Measurements from ENCODE around the gene ACAD8. TPM values are rescaled to one million over a fixed set of nuclear protein-coding genes. Genes with fewer than 3 reads are reported as not detected.
"Not testable (repeated sequence)": the region's sequence is repeated elsewhere in the genome, so short reads cannot be mapped to it uniquely, and the experiment has no call there.

The ACAD8 gene
- total RNA-seq, 1 experiment from 2014 or later, result 54.8 TPM

DNA sequence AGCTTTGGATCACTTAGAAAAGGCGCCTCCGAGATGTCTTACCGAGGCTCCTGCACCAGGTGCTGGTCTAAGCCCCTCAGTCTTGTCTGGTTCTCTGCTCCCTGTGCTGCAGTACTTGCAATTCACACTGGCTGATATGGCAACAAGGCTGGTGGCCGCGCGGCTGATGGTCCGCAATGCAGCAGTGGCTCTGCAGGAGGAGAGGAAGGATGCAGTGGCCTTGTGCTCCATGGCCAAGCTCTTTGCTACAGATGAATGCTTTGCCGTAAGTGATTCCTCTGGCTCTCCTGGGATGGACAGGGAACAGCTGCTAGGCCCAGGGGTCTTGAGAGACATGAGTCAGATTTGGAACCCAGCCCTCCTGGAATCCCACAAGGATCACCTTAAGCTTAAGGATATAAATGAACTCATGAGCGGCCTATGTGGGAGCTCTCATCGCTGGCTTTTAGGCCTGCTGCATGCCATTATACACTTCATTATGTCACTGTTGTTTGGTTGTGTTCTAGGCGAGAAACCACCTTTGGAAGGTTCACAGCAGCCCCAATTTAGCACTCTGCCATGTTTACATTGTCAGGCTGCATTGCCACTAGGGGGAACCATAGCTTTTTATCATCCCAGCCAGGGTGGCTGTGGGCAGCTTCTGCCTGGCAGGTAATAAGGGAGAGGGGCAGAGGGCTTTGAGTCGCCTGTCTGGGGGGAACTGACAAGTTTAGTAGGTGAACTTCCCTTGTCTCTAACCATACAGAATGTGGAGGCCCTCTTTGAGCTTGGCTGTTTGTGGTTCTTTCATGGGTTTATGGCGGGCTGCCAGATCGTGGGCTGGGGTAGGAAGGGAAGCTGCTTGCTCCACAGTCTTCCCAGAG lies 8.5 kb downstream of the ACAD8 start:
- in situ Hi-C loops (cut with HindIII; ENCODE audit: low sequenced_read_pairs), result no loop called here
- DNase-seq (ENCODE audit: low spot score), result peak; percentile 11

DNA sequence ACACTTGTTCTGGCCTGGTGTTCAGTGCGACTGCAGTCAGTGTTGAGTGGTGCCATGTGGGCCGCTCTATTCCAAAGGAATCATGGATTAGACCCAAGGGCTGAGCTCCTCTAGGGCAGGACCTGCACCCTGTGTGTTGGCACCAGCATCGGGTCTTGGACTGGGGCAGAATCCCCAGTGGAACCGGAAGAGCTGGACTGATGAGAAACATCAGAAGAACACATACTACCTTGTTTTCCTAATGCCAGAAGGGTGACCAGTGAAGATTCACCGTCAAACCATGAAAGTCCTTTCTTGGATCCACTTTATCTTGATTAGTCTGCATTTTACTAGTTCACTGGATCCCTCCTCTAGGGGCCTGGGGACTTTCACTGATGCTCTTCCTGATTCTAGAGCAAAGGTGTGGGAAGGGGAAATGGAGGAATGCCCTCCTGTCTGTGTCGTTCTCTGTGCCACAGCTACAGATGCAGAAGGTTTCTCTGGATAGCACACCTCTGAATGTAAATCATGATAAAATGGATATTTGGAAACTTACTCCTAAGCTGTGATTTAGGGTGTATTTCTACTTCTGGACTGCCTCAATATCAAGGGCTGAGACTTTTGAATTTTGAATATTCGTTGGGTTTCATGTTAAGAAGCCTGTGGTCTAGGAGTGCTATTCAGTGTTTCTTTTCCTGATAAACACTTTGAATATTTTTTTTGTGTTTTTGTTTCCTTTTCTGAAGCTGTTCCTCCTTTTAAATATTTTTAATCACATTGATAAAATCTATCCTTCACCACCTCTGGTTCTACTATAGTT lies 11.8 kb downstream of the ACAD8 start:
- in situ Hi-C loops (cut with HindIII; ENCODE audit: low sequenced_read_pairs), result no loop called here
- DNase-seq (ENCODE audit: low spot score), result no peak

DNA sequence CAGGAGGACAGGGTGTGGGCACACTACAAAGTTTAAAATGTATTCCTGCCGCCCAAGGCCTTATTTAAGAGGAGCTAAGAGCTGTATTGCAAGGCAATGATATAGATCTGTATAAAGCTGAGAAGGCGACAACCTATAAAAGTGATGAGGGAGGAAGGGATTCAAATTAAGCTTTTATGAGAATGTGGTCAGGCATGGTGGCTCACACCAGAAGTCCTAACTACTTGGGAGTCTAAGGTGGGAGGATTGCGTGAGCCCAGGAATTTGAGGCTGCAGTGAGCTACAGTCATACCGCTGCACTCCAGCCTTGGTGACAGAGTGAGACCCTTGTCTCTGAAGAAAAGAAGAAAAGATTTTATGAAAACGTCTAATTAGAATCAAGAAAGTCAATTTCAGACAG lies 13.1 kb downstream of the ACAD8 start:
- DNase-seq (ENCODE audit: low spot score), result no peak
- in situ Hi-C loops (cut with HindIII; ENCODE audit: low sequenced_read_pairs), result no loop called here

DNA sequence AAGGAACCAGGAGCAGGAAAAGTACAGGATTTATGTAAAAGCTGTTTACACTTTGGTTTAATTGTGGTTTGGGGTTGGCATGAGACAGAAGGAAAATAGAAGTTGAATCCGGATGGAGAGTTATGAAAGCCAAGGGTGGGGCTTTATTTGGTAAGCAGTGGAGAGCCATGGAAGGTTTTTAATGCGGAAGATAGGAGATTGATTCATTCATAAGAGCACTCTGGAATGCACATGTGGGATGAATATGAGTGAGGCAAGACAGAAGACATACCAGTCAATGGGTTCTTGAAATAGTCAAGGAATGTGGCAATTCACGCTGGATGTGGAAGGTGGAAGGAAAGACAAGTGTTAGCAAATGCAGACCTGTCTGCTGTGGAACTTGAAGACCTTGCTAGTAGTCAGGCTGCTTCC lies 13.5 kb downstream of the ACAD8 start:
- no peak for DNase-seq (ENCODE audit: low spot score)
- in situ Hi-C loops (cut with HindIII; ENCODE audit: low sequenced_read_pairs), result no loop called here

DNA sequence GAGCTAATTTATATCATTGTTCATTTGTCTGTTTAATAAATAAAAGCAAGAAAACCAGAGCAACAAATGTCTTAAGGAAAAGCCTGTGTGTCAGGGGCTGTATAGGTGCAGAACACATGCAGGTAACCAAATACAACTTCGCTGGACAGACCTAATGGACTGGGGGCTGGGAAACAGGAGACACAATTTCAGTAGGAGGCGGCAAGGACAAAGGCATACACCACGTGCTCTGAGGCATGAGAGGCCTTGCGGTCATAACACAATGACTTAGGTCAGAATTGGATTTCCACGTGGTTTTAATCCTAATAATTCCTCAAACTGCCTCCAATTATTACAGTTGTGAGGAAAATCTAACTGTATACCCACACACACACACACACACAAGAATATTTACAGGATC lies 14.1 kb downstream of the ACAD8 start:
- DNase-seq (ENCODE audit: low spot score), result no peak
- in situ Hi-C loops (cut with HindIII; ENCODE audit: low sequenced_read_pairs), result no loop called here

DNA sequence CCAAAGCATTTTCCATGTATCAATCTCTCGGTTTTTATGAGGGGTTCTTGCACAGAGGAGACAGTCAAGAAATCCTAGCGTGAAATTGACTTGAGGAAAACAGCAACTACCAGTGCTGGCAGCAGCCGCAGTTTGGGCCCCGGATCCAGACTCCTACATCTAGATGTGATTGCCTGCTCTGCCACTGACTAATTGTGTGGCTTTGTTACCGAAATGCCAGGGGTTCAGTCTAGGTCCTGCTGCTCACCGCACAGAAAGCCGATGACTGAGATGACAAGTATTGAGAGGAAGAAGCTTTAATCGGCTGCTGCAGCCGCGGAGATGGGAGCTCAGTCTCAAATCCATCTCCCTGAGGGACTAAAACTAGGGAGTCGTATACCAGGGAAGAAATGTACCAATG lies 14.6 kb downstream of the ACAD8 start:
- in situ Hi-C loops (cut with HindIII; ENCODE audit: low sequenced_read_pairs), result no loop called here
- DNase-seq (ENCODE audit: low spot score), result no peak

DNA sequence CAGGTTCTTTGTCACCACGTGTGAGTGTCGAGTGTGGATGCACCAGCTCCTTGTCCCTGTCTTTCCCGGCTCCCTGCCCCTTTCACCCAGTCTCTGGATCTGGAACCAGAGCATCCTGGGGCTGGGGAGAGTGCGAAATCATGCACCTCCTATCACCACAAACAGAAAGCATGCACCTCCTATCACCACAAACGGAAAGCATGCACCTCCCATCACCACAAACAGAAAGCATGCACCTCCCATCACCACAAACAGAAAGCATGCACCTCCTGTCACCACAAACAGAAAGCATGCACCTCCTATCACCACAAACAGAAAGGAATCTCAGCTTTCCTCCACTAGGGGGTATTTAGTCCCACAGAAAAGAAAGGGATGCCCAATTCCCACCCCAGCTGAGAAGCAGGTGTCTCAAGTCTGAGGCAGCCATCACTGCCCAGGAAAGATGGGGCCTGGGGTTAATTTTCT lies 16.9 kb downstream of the ACAD8 start:
- in situ Hi-C loops (cut with HindIII; ENCODE audit: low sequenced_read_pairs), result no loop called here
- peak; percentile 21 for DNase-seq (ENCODE audit: low spot score)

DNA sequence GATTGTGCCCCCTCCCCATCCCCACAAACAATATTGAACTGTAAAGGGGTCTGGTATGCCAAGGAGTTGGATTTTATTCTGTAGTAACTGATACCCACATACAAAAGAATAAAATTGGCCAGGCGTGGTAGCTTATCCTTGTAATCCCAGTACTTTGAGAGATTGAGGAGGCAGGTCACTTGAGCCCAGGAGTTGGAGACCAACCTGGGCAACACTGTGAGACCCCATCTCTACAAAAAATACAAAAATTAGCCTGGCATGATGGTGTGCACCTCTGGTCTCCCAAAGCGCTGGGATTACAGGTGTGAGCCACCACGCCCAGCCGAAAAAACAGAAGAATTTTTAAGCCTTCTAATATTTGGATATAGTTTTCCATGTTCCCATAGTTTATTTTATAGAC lies 18.6 kb downstream of the ACAD8 start:
- in situ Hi-C loops (cut with HindIII; ENCODE audit: low sequenced_read_pairs), result no loop called here
- DNase-seq (ENCODE audit: low spot score), result no peak

DNA sequence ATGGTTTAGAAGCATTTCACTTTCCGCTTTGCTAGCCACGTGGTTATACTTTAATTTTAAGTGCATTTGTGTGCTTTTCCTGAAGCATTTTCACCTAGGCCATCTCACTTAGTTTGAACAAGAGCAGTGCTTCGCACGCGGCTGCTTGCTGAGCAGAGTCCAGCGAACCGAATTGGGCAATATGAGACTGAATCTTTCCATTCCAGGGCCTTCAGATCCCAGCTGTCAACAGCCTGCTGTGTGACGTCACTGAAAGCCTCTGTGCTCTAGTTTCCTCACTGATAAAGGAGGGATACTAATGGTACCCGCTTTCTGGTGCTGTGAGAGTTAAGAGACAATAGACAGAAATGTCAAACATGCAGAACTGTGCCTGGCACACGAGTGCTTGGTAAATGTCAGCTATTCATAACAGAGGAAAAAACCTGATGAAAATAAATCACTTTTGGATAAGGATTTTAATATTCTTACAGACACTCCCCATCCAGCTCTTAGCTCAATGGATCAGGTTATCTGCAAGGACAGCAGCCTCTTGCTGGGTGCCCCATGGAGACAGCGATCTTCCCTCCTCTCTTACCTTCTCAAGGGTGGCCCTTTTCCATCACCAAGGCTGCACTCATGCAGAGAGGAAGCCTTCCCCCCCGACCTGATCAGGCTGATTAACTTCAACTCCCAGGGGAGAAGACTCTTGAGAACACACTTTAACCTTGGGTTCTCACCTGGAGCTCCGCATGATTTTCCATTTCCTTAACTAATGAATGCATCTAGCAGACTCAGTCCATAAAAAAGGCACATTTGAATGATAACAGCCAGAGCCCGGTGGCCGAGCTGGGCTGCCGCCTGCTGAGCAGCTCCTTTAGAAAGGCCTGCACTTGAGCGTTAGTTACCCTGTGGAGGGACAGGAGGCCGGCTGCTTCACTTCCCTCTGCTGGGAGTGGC lies 19.3 kb downstream of the ACAD8 start:
- peak; percentile 28 for DNase-seq (ENCODE audit: low spot score)
- in situ Hi-C loops (cut with HindIII; ENCODE audit: low sequenced_read_pairs), result no loop called here

DNA sequence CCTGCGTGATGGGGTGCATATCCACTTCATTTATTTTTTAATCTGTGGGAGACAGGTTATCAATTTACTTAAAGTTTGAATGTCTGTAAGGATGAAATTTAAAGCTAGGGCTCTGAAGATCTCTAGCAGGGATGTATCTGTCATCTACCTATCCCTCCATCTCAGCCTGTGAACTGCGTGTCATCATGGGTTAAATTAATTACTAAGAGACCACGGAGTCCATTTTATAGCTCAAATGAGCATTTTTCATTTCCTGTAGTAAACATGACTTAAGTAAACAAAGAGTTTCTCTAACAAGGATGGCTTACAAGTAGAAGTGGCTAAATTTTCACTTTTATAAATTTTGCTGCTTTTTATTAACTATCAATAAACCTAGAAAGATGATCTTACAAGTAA lies 19.9 kb downstream of the ACAD8 start:
- in situ Hi-C loops (cut with HindIII; ENCODE audit: low sequenced_read_pairs), result no loop called here
- no peak for DNase-seq (ENCODE audit: low spot score)

DNA sequence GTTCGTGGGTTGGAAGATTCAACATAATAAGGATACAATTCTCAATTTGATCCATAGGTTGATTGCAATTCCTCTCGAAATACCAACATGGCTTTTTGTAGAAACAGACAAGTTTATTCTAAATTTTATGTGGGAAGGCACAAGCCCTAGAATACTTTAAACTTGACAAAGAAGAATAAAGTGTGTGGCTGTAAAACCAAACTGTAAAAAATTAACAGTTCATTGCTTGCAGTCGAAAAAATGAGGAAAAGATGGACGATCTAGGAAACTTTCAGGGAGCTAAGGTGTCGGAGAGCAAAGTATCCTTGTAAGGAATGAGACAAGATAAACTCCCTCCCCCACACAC lies 21.8 kb downstream of the ACAD8 start:
- DNase-seq (ENCODE audit: low spot score), result no peak
- in situ Hi-C loops (cut with HindIII; ENCODE audit: low sequenced_read_pairs), result no loop called here

DNA sequence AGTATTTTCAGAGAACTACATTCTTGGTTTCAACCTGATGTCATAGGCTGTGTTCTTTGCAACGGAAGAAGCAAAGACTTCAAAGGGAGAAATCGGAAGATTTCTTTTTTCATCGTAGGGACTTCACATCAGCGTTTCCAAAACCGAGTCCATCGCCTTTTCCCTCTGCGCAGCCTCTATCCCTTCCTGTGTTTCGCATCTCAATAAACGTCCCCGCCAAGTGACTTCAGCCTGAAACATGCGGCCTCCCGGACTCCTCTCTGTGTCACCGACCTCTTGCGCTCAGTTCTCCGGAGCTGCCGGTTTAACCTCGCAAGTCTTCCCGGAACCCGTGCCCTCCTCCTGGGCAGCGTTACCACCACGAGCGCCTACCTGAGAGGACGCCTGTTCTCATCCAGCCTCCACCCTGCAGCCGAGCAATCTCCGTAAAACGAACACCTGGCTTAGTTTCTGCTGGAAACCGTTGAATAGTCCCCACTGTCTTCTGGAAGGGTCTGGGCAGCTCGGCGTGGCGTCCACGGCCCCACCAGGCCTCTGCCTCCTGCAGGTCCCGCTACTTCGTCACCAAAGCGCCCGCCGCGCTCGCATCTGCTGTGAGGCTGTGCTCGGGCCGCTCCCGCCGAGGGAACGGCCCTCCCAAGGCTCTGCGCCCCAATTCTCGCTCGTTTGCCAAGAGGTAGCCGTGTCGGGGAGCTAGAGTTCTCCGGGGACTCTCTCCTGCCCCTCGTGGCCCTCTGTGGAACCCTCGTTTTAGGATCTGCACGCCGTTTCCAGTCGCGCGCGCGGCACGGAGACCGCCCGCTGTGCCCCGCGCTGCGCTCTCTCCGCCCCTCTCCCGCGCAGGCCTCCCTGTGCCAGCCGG lies 22.4 kb downstream of the ACAD8 start, which contains the start of gene GLB1L3:
GLB1L3 (plus strand) TSS at position 846 of the 862 bp plus-strand sequence. CDS start 362 bp downstream, outside the sequence.
- DNase-seq (ENCODE audit: low spot score), result peak; percentile 81
- in situ Hi-C loops (cut with HindIII; ENCODE audit: low sequenced_read_pairs), result no loop called here

DNA sequence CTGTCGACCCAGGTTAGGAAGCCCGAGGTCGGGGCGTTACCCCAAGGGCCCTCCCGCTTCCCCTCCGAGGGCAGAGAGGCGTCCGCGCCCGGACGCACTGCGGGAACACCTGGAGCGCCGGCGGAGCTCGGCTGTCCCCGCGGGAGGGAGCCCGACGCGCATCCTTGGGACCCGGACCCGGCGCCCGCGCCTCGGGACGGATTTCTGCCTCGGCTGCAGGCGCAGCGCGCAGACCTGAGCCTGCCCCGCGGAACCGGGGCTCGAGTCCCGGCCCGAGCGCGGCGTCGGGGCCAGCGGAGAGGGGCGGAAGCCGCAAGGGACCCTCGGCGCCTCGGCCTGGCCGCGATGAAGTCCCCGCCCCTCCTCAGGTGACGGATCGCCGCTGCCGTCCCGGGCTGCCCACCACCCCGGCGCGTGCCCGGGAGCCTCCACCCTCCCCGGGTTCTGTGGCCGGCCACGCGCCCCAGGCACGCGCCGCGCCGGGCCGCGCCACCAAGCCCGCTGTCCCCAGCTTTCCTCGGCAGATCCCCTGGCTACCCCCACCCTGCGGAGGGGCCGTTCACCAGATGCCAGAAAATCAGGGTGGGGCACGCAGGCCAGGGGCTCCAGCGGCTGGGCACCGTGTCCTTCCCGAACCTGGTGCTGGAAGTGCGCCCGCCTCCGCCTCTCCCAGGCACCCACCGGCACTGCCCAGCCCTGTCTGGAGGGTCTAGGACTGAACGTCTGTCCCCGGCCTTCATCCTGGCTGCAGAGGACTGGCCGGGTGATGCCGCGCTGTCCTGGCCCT lies 23.2 kb downstream of the ACAD8 start:
- DNase-seq (ENCODE audit: low spot score), result peak; percentile 53
- in situ Hi-C loops (cut with HindIII; ENCODE audit: low sequenced_read_pairs), result no loop called here

DNA sequence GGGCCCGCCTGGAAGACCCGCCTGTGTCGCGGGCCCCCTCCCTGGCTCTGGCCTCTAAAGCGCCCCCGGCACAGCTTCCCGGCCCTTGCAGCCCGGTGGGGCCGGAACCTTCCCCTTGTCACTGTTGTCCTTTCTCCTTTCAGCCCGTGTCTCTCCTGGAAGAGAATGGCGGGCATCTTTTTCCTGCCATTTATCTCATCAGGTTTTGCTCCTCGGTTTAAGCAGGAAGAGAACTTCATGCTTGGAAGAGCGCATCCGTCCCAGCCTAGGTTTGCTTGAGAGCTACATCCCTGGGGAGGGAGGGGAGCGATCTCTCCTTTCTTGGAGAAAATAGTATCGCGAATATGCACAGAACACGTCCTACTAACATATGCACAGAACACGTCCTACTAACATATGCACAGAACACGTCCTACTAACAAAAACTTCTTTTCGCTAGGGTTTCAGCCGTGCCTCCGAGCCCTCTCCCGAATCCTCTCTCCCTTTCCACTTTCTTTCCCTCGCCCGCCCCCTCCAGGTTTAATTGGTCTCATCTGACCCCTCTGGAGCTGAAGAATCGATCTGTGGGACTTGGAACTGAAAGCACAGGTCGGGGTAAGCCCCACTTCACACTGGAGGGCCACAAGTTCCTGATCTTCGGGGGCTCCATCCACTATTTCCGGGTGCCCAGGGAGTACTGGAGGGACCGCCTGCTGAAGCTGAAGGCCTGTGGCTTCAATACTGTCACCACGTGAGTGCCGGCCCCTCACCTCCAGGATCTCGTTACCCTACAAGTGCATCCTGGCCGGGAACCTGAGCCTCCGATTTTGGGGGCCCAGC lies 24.0 kb downstream of the ACAD8 start:
- peak; percentile 49 for DNase-seq (ENCODE audit: low spot score)
- in situ Hi-C loops (cut with HindIII; ENCODE audit: low sequenced_read_pairs), result no loop called here

DNA sequence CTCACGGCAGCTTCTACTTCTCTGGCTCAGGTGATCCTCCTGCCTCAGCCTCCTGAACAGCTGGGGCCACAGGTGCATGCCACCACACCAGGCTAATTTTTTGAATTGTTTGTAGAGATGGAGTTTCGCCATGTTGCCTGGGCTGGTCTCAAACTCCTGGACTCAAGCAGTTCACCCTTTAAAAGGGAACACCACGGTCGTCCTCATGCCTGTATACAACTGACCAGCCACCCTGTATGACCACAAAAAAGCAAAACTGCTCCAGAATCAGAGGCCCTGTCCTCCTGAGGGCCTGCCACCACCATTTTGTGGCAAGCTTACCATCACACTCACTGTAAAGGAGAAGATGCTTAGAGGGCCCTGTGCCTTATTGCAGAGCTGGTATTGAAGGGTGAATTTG lies 25.0 kb downstream of the ACAD8 start:
- in situ Hi-C loops (cut with HindIII; ENCODE audit: low sequenced_read_pairs), result no loop called here

DNA sequence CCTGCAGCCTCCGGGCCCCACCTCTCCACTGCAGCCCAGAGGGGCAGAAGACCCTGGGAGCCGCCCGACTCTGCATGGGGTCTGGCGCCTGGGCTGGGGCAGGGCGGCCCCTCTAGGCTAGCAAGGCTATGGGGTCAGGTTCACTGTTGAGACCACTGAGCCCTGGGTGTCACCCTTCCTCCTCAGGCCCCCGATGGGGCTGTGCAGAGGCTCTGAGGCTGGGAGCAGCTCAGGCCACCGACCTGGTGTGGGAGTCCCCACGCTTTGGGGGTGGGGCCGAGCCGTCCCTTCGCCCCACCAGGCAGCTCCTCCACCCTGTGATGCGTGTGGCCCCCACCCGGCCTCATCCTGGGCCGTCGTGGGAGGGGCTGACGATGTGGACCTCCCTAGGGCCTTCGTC lies 28.3 kb downstream of the ACAD8 start:
- in situ Hi-C loops (cut with HindIII; ENCODE audit: low sequenced_read_pairs); DNase-seq (ENCODE audit: low spot score): not testable (repeated sequence)

More for the DNA sequence above, 25.0 kb downstream of the ACAD8 start:
- no peak for DNase-seq (ENCODE audit: low spot score)

All from G401 (cell line).